K562 (cell line): ENCODE results near the gene FKRP. TPM values are rescaled to one million over a fixed set of nuclear protein-coding genes. Genes with fewer than 3 reads are reported as not detected.

Experiments
- ADNP ChIP-seq: fragments of 200-800 bp; sonication (Bioruptor generic); IDR thresholded peaks from 2 replicates; pipeline ENCODE4 v1.6.1; 2016; ENCODE audit warnings: missing genetic modification characterization, missing compliant biosample characterization
- ARID4B ChIP-seq: sonication (generic); formaldehyde crosslinking; IDR thresholded peaks from 2 replicates; pipeline ENCODE4 v1.8.0; 2022; ENCODE audit warnings: mild to moderate bottlenecking, missing genetic modification reagents
- EWSR1 ChIP-seq: fragments of 450-650 bp; IDR thresholded peaks from 2 replicates; pipeline ENCODE4 v1.6.1; 2018; ENCODE audit warnings: borderline replicate concordance, mild to moderate bottlenecking, low read depth, moderate library complexity; ENCODE audit not compliant: partially characterized antibody
- FOXP1 ChIP-seq: sonication (generic); formaldehyde crosslinking; IDR thresholded peaks from 2 replicates; pipeline ENCODE4 v1.8.0; 2022; ENCODE audit warnings: mild to moderate bottlenecking, missing genetic modification reagents
- GABPA ChIP-seq: fragments of 200-800 bp; sonication (Bioruptor generic); conservative IDR thresholded peaks from 2 replicates; pipeline ENCODE4 v1.6.1; 2016; ENCODE audit warnings: low read depth, missing genetic modification characterization, missing compliant biosample characterization
- HSF4 ChIP-seq: fragments of 250-450 bp; sonication (Bioruptor Pico); IDR thresholded peaks from 2 replicates; pipeline ENCODE4 v2.1.2; 2022; ENCODE audit warnings: mild to moderate bottlenecking, moderate library complexity, borderline replicate concordance
- L3MBTL2 ChIP-seq: fragments of 450-650 bp; IDR thresholded peaks from 2 replicates; pipeline ENCODE4 v1.6.1; 2016; ENCODE audit warnings: mild to moderate bottlenecking, moderate library complexity
- MBD2 ChIP-seq: sonication (generic); IDR thresholded peaks from 2 replicates; pipeline ENCODE4 v1.6.1; 2016; ENCODE audit warnings: low read depth, borderline replicate concordance
- NEUROD1 ChIP-seq: fragments of 150-350 bp; IDR thresholded peaks from 2 replicates; pipeline ENCODE4 v1.6.1; 2014; ENCODE audit warnings: borderline replicate concordance, low read length, low read depth; ENCODE audit not compliant: partially characterized antibody
- RB1 ChIP-seq: fragments of 450-650 bp; IDR thresholded peaks from 2 replicates; pipeline ENCODE4 v1.6.1; 2017; ENCODE audit warnings: low read depth, mild to moderate bottlenecking
- TRIM24 ChIP-seq, 2 experiments: fragments of 450-650 bp; IDR thresholded peaks; 2 replicates each; pipeline ENCODE4 v1.6.1; 2016
- ZNF311 ChIP-seq: fragments of 250-450 bp; sonication (Bioruptor Pico); IDR thresholded peaks from 2 replicates; pipeline ENCODE4 v1.4.0; 2020; ENCODE audit warnings: mild to moderate bottlenecking, moderate library complexity
- ZNF41 ChIP-seq: fragments of 250-450 bp; sonication (Bioruptor Pico); conservative IDR thresholded peaks from 2 replicates; pipeline ENCODE4 v1.4.0; 2020; ENCODE audit warnings: mild to moderate bottlenecking
- ZNF584 ChIP-seq: fragments of 200-800 bp; sonication (Bioruptor generic); IDR thresholded peaks from 2 replicates; pipeline ENCODE4 v1.6.1; 2016; ENCODE audit warnings: low read depth, mild to moderate bottlenecking, missing genetic modification characterization, missing compliant biosample characterization
- polyA plus RNA-seq, 8 experiments: library from polyadenylated mRNA; depleted of rRNA in 4 of 8; stranded (reverse) in 5 of 8; unstranded in 3 of 8; fragments of >200 nt; fragmentation: Nextera tagmentation in 2 of 8; fragmentation: Illumina TruSeq in 1 of 8; extraction: Ambion mirVana in 2 of 8; extraction: Trizol in 1 of 8; gene quantifications; 2 replicates each; pipeline versions ENCODE4 v1.2.1 to v1.2.3, GENCODE V29; 2011 to 2014; ENCODE audit warnings: inconsistent platforms in 1 of 8, missing spikeins in 1 of 8
- total RNA-seq, 7 experiments: library from RNA; depleted of rRNA in 6 of 7; stranded (reverse); fragments of >200 nt in 6 of 7; fragmentation: Illumina TruSeq in 2 of 7; extraction: Trizol in 2 of 7; gene quantifications; 2 replicates each; pipeline versions ENCODE4 v1.2.1 to v1.2.3, GENCODE V29; 2011 to 2021; ENCODE audit warnings: low replicate concordance in 1 of 7
- TF ChIP-seq, protein P1 (sequence below), 2 experiments: fragments of 200-800 bp in 1 of 2; sonication (Bioruptor generic) in 1 of 2; sonication (generic) in 1 of 2; formaldehyde crosslinking in 1 of 2; IDR thresholded peaks in 1 of 2; conservative IDR thresholded peaks in 1 of 2; 2 replicates each; pipeline versions ENCODE4 v1.5.0 to v1.6.1; 2016 to 2020; ENCODE audit warnings: missing compliant biosample characterization in 1 of 2, missing genetic modification characterization in 1 of 2, missing genetic modification reagents in 1 of 2
- TF ChIP-seq, protein P2 (sequence below): sonication (generic); formaldehyde crosslinking; IDR thresholded peaks from 2 replicates; pipeline ENCODE4 v1.8.0; 2023; ENCODE audit warnings: mild to moderate bottlenecking, missing genetic modification reagents

FKRP gene
- total and polyA plus RNA-seq, 9 of the 15 experiments (the other 6 are each of a cell fraction or from before 2014, with no cell fraction given), result 0.68 to 16.1 (median 6.5) TPM

DNA sequence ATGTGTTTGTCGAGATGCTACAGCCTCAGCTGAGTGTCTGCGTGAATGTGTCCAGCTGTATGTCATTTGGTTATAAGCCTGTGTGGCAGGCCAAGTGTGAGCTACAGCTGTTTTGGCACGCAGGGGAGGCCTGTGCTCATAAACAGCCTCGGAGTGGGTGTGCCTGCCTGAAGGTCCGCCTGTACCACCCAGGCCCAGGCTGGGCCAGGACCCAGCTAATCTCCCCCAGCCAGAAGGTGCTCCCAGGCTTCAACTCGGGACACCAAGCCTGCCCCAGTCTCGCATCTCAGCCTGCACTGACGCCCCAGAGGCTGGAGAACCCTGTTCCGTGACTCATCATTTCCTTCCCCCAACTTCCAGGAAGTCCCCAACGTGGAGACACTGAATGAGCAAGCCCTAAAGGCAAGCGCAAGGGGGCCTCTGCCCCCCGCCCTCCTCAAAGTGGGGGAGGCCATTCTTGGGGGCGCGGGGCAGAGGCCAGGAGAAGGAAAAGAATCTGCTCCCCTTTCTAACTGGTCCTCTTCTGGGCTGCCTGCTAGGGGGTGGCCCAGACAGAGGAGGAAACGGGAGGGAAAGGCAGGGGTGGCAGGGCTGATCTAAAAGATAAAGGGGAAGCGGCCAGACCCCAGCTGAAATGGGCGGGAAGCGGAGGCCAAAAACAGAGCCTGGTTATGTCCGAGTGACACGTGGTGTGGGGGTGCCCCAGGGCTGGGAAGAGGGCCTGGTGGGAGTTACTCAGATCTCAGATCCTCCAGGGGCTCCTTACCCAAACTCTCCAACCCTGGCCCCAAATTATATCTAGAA is 40.6 kb downstream of the FKRP start (continued):
- TF ChIP-seq ZNF584 (CRISPR knock-in tag) (0 out of 2 replicates have a peak, but pooled peaks have one; percentile 20), RB1 (peak; percentile 53; the same call in 1 of the 2 replicates), GABPA (tag) (peak; percentile 47; the same call in 1 of the 2 replicates), EWSR1 (no peak), FOXP1 (CRISPR knock-in tag) (no peak; the same call in none of the 2 replicates), MBD2 (peak; percentile 46; the same call in 1 of the 2 replicates), ZNF311 (CRISPR knock-in tag) (peak; percentile 60; the same call in 1 of the 2 replicates), ARID4B (peak; percentile 98), ZNF41 (peak; percentile 63), TRIM24 (IDR thresholded peaks at IDR 0.05) (peak; percentile 57 to 60; a peak in 2 of 4 replicates), NEUROD1 (peak; percentile 78), ADNP (tag) (no peak), L3MBTL2 (peak; percentile 93), HSF4 (CRISPR knock-in tag) (0 out of 2 replicates have a peak, but pooled peaks have one; percentile 63)
- TF ChIP-seq, protein P1, sequence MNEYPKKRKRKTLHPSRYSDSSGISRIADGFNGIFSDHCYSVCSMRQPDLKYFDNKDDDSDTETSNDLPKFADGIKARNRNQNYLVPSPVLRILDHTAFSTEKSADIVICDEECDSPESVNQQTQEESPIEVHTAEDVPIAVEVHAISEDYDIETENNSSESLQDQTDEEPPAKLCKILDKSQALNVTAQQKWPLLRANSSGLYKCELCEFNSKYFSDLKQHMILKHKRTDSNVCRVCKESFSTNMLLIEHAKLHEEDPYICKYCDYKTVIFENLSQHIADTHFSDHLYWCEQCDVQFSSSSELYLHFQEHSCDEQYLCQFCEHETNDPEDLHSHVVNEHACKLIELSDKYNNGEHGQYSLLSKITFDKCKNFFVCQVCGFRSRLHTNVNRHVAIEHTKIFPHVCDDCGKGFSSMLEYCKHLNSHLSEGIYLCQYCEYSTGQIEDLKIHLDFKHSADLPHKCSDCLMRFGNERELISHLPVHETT (CRISPR knock-in tag; conservative IDR thresholded peaks at IDR 0.05 in 1 of 2, IDR thresholded peaks at IDR 0.05 in 1 of 2), result no peak
- TF ChIP-seq, protein P2, sequence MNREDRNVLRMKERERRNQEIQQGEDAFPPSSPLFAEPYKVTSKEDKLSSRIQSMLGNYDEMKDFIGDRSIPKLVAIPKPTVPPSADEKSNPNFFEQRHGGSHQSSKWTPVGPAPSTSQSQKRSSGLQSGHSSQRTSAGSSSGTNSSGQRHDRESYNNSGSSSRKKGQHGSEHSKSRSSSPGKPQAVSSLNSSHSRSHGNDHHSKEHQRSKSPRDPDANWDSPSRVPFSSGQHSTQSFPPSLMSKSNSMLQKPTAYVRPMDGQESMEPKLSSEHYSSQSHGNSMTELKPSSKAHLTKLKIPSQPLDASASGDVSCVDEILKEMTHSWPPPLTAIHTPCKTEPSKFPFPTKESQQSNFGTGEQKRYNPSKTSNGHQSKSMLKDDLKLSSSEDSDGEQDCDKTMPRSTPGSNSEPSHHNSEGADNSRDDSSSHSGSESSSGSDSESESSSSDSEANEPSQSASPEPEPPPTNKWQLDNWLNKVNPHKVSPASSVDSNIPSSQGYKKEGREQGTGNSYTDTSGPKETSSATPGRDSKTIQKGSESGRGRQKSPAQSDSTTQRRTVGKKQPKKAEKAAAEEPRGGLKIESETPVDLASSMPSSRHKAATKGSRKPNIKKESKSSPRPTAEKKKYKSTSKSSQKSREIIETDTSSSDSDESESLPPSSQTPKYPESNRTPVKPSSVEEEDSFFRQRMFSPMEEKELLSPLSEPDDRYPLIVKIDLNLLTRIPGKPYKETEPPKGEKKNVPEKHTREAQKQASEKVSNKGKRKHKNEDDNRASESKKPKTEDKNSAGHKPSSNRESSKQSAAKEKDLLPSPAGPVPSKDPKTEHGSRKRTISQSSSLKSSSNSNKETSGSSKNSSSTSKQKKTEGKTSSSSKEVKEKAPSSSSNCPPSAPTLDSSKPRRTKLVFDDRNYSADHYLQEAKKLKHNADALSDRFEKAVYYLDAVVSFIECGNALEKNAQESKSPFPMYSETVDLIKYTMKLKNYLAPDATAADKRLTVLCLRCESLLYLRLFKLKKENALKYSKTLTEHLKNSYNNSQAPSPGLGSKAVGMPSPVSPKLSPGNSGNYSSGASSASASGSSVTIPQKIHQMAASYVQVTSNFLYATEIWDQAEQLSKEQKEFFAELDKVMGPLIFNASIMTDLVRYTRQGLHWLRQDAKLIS (CRISPR knock-in tag), result no peak
